ENCODE results near the gene SLC2A9.
"Not testable (repeated sequence)": the region's sequence is repeated elsewhere in the genome, so short reads cannot be mapped to it uniquely, and the experiment has no call there.

DNA sequence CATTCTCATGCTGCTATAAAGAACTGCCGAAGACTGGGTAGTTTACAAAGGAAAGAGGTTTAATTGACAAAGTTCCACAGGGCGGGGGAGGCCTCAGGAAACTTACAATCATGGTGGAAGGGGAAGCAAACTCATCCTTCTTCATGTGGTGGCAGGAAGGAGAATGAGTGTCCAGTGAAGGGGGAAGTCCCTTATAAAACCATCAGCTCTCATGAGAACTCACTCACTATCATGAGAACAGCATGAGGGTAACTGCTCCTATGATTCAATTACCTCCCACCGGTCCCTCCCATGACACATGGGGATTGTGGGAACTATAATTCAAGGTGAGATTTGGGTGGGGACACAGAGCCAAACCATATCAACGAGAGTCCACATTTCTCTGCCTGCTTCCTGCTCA lies 120.7 kb downstream of the SLC2A9 start:
- TF ChIP-seq, protein P1, sequence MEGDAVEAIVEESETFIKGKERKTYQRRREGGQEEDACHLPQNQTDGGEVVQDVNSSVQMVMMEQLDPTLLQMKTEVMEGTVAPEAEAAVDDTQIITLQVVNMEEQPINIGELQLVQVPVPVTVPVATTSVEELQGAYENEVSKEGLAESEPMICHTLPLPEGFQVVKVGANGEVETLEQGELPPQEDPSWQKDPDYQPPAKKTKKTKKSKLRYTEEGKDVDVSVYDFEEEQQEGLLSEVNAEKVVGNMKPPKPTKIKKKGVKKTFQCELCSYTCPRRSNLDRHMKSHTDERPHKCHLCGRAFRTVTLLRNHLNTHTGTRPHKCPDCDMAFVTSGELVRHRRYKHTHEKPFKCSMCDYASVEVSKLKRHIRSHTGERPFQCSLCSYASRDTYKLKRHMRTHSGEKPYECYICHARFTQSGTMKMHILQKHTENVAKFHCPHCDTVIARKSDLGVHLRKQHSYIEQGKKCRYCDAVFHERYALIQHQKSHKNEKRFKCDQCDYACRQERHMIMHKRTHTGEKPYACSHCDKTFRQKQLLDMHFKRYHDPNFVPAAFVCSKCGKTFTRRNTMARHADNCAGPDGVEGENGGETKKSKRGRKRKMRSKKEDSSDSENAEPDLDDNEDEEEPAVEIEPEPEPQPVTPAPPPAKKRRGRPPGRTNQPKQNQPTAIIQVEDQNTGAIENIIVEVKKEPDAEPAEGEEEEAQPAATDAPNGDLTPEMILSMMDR (IDR thresholded peaks at IDR 0.05), result not testable (repeated sequence)
- TF ChIP-seq POLR2A (IDR thresholded peaks at IDR 0.05), result not testable (repeated sequence)
